ENCODE measurements around the gene EEFSEC.

DNA sequence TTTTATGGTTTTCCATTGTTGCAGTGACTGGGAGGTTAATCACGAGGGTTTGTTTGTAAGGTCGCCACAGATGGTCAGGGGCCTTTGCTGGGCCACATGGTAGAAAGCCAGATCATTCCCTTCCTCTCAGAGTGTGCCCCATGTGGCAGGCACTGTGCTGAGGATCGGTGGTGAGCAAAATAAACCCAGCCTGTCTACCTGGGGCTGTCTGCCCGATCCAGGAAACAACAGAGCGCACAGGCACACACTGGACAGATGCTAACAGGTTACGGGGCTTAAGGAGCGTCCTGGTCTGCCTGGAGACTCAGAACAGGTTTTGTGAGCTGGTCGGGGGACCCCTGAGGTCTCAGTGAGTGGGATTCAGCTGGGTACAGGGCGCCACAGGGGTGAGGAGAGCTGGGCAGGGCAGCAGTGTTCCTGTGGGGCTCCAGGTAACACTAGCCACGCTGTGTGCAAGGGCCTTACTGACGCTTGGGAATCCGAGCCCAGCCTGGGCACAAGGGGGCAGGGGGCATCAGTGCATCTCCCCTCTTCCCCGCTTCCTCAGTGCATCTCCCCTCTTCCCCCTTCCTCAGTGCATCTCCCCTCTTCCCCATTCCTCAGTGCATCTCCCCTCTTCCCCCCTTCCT lies 177.0 kb downstream of the EEFSEC start:
- TF ChIP-seq, protein P1, sequence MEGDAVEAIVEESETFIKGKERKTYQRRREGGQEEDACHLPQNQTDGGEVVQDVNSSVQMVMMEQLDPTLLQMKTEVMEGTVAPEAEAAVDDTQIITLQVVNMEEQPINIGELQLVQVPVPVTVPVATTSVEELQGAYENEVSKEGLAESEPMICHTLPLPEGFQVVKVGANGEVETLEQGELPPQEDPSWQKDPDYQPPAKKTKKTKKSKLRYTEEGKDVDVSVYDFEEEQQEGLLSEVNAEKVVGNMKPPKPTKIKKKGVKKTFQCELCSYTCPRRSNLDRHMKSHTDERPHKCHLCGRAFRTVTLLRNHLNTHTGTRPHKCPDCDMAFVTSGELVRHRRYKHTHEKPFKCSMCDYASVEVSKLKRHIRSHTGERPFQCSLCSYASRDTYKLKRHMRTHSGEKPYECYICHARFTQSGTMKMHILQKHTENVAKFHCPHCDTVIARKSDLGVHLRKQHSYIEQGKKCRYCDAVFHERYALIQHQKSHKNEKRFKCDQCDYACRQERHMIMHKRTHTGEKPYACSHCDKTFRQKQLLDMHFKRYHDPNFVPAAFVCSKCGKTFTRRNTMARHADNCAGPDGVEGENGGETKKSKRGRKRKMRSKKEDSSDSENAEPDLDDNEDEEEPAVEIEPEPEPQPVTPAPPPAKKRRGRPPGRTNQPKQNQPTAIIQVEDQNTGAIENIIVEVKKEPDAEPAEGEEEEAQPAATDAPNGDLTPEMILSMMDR (IDR thresholded peaks at IDR 0.05): no peak
- no peak for TF ChIP-seq POLR2A (IDR thresholded peaks at IDR 0.05)

Measured in esophagus squamous epithelium (tissue), 4 donors.